Measurements from ENCODE around the gene FUT7. TPM values are rescaled to one million over a fixed set of nuclear protein-coding genes. Genes with fewer than 3 reads are reported as not detected.
A peak's percentile ranks its signal among the peaks of the same experiment; 100 is the strongest.

FUT7 gene
- total and polyA plus RNA-seq, 9 of the 15 experiments (the other 6 are each of a cell fraction or from before 2014, with no cell fraction given) = not detected

DNA sequence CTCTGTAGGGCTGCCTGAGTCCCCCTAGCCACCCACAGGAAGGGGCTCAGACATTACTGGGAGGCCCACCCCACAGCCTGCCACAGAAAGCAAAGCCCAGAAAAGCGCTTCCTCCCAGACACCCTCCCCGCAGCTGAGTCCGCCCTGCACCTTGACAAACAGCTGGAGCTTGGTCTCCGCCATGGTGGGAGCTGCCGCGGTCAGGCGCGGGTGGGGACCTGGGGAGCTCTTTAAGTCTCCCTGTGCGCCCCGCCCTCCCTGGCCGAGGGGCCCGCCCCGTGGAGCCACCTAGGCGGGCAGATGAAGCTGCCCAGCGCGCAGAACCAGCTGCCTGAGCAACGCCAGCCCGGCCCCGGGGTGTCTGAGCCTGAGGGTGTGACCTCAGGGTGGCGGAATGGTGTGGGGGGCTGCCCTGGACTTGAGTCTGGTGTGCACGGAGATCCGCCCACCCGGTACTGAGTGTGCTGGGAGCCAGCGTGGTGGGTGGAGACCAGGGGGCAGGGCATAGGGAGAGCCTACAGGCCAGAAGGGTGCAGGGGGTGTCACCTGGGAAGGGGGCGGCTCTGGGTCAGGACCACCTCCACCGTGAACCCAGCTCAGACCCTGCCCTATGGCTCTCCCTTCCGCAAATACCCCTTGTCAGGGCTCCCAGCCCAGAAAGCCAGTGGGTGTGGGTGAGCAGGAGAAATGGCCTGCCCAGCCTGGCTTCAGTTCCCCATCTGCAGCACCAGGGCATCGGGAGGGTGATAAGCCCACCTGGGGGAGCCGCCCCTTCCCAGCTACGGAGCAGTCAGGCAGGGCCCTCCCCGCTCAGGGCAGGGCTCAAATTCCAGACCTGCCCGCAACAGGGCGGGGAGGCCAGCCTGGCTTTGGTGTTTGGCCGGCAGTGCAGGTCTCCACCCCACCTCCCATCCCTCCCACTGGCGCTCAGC is 35.3 kb downstream of the FUT7 start, which contains the start of gene CLIC3 (continued):
- TF ChIP-seq MYC (IDR thresholded peaks at IDR 0.05; ENCODE audit: low read depth, low read length) (no peak), MYC (CRISPR knock-in tag; IDR thresholded peaks at IDR 0.05; ENCODE audit: borderline replicate concordance, low read depth) (no peak), CHCHD3 (CRISPR knock-in tag; IDR thresholded peaks at IDR 0.05) (no peak), MAZ (CRISPR knock-in tag; conservative IDR thresholded peaks at IDR 0.05 in 1 of 2, IDR thresholded peaks at IDR 0.05 in 1 of 2) (peak; percentile 23 to 43; a peak in 1 of 4 replicates), RAD21 (CRISPR knock-in tag; conservative IDR thresholded peaks at IDR 0.05 in 1 of 2, IDR thresholded peaks at IDR 0.05 in 1 of 2) (no peak), FOXJ3 (CRISPR knock-in tag; IDR thresholded peaks at IDR 0.05) (no peak), RBM25 (IDR thresholded peaks at IDR 0.05; ENCODE audit: low read depth, low read length, severe bottlenecking) (no peak), BACH1 (tag; IDR thresholded peaks at IDR 0.05) (no peak), PPARD (CRISPR knock-in tag; IDR thresholded peaks at IDR 0.05) (no peak), ZNF584 (CRISPR knock-in tag; IDR thresholded peaks at IDR 0.05; ENCODE audit: low read depth) (no peak), MYNN (IDR thresholded peaks at IDR 0.05) (peak; percentile 42; the same call in 1 of the 2 replicates), MYNN (CRISPR knock-in tag; IDR thresholded peaks at IDR 0.05) (no peak), ESRRB (CRISPR knock-in tag; IDR thresholded peaks at IDR 0.05; ENCODE audit: borderline replicate concordance) (no peak), SPI1 (IDR thresholded peaks at IDR 0.05; ENCODE audit: borderline replicate concordance, low read depth, low read length) (peak; percentile 33; the same call in 1 of the 2 replicates), NCOA6 (IDR thresholded peaks at IDR 0.05) (no peak), TEAD1 (CRISPR knock-in tag; IDR thresholded peaks at IDR 0.05) (no peak), TFAM (CRISPR knock-in tag; conservative IDR thresholded peaks at IDR 0.05) (no peak), HNRNPH1 (optimal IDR thresholded peaks at IDR 0.05; ENCODE audit: low read depth, low read length) (no peak)
- TF ChIP-seq, protein P1, sequence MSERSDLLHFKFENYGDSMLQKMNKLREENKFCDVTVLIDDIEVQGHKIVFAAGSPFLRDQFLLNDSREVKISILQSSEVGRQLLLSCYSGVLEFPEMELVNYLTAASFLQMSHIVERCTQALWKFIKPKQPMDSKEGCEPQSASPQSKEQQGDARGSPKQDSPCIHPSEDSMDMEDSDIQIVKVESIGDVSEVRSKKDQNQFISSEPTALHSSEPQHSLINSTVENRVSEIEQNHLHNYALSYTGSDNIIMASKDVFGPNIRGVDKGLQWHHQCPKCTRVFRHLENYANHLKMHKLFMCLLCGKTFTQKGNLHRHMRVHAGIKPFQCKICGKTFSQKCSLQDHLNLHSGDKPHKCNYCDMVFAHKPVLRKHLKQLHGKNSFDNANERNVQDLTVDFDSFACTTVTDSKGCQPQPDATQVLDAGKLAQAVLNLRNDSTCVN (CRISPR knock-in tag; IDR thresholded peaks at IDR 0.05) = no peak
- TF ChIP-seq, protein P2, sequence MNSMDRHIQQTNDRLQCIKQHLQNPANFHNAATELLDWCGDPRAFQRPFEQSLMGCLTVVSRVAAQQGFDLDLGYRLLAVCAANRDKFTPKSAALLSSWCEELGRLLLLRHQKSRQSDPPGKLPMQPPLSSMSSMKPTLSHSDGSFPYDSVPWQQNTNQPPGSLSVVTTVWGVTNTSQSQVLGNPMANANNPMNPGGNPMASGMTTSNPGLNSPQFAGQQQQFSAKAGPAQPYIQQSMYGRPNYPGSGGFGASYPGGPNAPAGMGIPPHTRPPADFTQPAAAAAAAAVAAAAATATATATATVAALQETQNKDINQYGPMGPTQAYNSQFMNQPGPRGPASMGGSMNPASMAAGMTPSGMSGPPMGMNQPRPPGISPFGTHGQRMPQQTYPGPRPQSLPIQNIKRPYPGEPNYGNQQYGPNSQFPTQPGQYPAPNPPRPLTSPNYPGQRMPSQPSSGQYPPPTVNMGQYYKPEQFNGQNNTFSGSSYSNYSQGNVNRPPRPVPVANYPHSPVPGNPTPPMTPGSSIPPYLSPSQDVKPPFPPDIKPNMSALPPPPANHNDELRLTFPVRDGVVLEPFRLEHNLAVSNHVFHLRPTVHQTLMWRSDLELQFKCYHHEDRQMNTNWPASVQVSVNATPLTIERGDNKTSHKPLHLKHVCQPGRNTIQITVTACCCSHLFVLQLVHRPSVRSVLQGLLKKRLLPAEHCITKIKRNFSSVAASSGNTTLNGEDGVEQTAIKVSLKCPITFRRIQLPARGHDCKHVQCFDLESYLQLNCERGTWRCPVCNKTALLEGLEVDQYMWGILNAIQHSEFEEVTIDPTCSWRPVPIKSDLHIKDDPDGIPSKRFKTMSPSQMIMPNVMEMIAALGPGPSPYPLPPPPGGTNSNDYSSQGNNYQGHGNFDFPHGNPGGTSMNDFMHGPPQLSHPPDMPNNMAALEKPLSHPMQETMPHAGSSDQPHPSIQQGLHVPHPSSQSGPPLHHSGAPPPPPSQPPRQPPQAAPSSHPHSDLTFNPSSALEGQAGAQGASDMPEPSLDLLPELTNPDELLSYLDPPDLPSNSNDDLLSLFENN (IDR thresholded peaks at IDR 0.05; ENCODE audit: low read depth in 2 of 2, low read length in 2 of 2) = no peak
- TF ChIP-seq, protein P3, sequence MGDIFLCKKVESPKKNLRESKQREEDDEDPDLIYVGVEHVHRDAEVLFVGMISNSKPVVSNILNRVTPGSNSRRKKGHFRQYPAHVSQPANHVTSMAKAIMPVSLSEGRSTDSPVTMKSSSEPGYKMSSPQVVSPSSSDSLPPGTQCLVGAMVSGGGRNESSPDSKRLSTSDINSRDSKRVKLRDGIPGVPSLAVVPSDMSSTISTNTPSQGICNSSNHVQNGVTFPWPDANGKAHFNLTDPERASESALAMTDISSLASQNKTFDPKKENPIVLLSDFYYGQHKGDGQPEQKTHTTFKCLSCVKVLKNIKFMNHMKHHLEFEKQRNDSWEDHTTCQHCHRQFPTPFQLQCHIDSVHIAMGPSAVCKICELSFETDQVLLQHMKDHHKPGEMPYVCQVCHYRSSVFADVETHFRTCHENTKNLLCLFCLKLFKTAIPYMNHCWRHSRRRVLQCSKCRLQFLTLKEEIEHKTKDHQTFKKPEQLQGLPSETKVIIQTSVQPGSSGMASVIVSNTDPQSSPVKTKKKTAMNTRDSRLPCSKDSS (IDR thresholded peaks at IDR 0.05; ENCODE audit: low read depth, partially characterized antibody) = no peak
